Right lobe of liver (tissue), 6 donors: Measurements from ENCODE around the gene KAT6B. TPM values are rescaled to one million over a fixed set of nuclear protein-coding genes. Genes with fewer than 3 reads are reported as not detected.

ENCODE experiments used
- ATAC-seq, 4 donors: fragments of 200-7000 bp; cut with Tn5 transposase; one replicate each; pipeline ENCODE4 v1.9.1; 2020; ENCODE audit warnings: mild to moderate bottlenecking in 4 of 4, moderate library complexity in 4 of 4
- DNase-seq, 3 donors: peaks; one replicate each; pipeline ENCODE4 v3.0.0-alpha.2; 2020
- H3K27ac ChIP-seq, 3 donors: fragments of 200-600 bp; one replicate each; pipeline ENCODE4 v1.8.0; 2022
- H3K27me3 ChIP-seq, 2 donors: fragments of 200-600 bp; one replicate each; pipeline ENCODE4 v1.8.0; 2022
- H3K36me3 ChIP-seq, 4 donors: fragments of 200-600 bp; sonication (generic) in 1 of 4; one replicate each; pipeline versions ENCODE4 v1.5.1 to v1.8.0; 2017 to 2022; ENCODE audit warnings: control low read depth in 1 of 4
- H3K4me1 ChIP-seq, 4 donors: fragments of 200-600 bp; sonication (generic) in 1 of 4; one replicate each; pipeline versions ENCODE4 v1.5.1 to v1.8.0; 2017 to 2022; ENCODE audit warnings: control low read depth in 1 of 4
- H3K4me3 ChIP-seq, 3 donors: fragments of 200-600 bp; one replicate each; pipeline ENCODE4 v1.8.0; 2022
- H3K9me3 ChIP-seq, 4 donors: fragments of 200-600 bp; sonication (generic) in 1 of 4; one replicate each; pipeline versions ENCODE4 v1.5.1 to v1.8.0; 2017 to 2022; ENCODE audit warnings: control low read depth in 1 of 4
- CTCF ChIP-seq, 4 donors: fragments of 200-600 bp in 3 of 4; fragments of 450-650 bp in 1 of 4; IDR thresholded peaks; one replicate each; pipeline versions ENCODE4 v1.5.1 to v1.8.0; 2016 to 2022; ENCODE audit warnings: antibody characterized with exemption in 4 of 4, mild to moderate bottlenecking in 2 of 4
- POLR2A ChIP-seq: fragments of 450-650 bp; IDR thresholded peaks from one replicate; pipeline ENCODE4 v1.6.1; 2017; ENCODE audit warnings: antibody characterized with exemption, mild to moderate bottlenecking
- WGBS: methylation state at CpG from one replicate; pipeline ENCODE4 v1.1.6; 2018; ENCODE audit warnings: low coverage, low lambda C conversion rate; ENCODE audit not compliant: insufficient coverage; ENCODE audit errors: missing lambda C conversion rate; 5-methylcytosine and 5-hydroxymethylcytosine counted together
- intact Hi-C, 2 donors: fragments of 100-400 bp; cut with DNase I; formaldehyde crosslinking; loops; one replicate each; pipeline versions ENCODE4 v1.11.2 to v1.14.1; 2022
- total RNA-seq, 6 experiments: library from RNA; depleted of rRNA in 2 of 6; stranded (reverse); fragments of >200 nt in 2 of 6; fragmentation: NEBNext Ultra II Directional in 3 of 6; extraction: Animal tissue kit (Norgen Biotek cat#: 25700) in 3 of 6; gene quantifications; one replicate each; pipeline versions ENCODE4 v1.1.0 to v1.2.4, GENCODE V29; 2016 to 2023
- donor health status: DM: no; HTN: yes; CAD: no.
- donor health status: DM: no; HTN: no; CAD: no.
- donor health status: DM: no; HTN: no; CAD: no.
- donor health status: DM: no; HTN: yes; CAD: no.
- donor health status: DM: no; HTN: yes; CAD: no.

KAT6B gene
- total RNA-seq, 6 experiments from 2014 or later: 9.2 to 17.1 (median 10.3) TPM

GRCh38 chr10:74837743-74838142, 11.3 kb downstream of the KAT6B start:
- H3K36me3 ChIP-seq: peaks cover 0 to 1% (median 0%) of the 10 kb centered on the region in 4 donors
- peaks cover 0 to 12% (median 5%) of the 10 kb centered on the region in 4 donors for H3K4me1 ChIP-seq
- ATAC-seq (no peak), DNase-seq (no peak)
- no peaks in the 10 kb centered on the region for H3K9me3 ChIP-seq
- 74% methylated on average over 4 of the region's 4 CpGs for WGBS
- H3K4me3 ChIP-seq: no peak overlapping the region
- H3K27ac ChIP-seq: no peak overlapping the region
- intact Hi-C loops: no loop called here
- TF ChIP-seq POLR2A: no peak
- TF ChIP-seq CTCF (IDR thresholded peaks at IDR 0.05): no peak
- no peaks in the 10 kb centered on the region for H3K27me3 ChIP-seq

- DNase-seq (no peak), ATAC-seq (no peak)
- Histone ChIP-seq H3K36me3 (peaks cover 0 to 9% (median 0%) of the 10 kb centered on the region in 4 donors), H3K4me3 (no peak overlapping the region), H3K9me3 (no peaks in the 10 kb centered on the region), H3K4me1 (peaks cover 0 to 12% (median 5%) of the 10 kb centered on the region in 4 donors), H3K27ac (no peak overlapping the region), H3K27me3 (no peaks in the 10 kb centered on the region)
- 61% methylated on average over 4 of the region's 4 CpGs for WGBS
- TF ChIP-seq POLR2A: no peak
- no peak for TF ChIP-seq CTCF (IDR thresholded peaks at IDR 0.05)
- intact Hi-C loops: no loop called here
Measured at GRCh38 chr10:74839708-74840107, 13.3 kb downstream of the KAT6B start.

GRCh38 chr10:74841265-74841973, 15.0 kb downstream of the KAT6B start:
- TF ChIP-seq CTCF (IDR thresholded peaks at IDR 0.05): no peak
- TF ChIP-seq POLR2A: no peak
- intact Hi-C loops: no loop called here
- whole genome bisulfite sequencing: 79% methylated on average over 6 of the region's 6 CpGs
- no peak overlapping the region for H3K27ac ChIP-seq
- H3K4me1 ChIP-seq: peaks cover 0 to 12% (median 5%) of the 10 kb centered on the region in 4 donors
- no peak for ATAC-seq
- H3K4me3 ChIP-seq: no peak overlapping the region
- DNase-seq: no peak
- H3K36me3 ChIP-seq: peaks cover 0 to 9% (median 0%) of the 10 kb centered on the region in 4 donors
- no peaks in the 10 kb centered on the region for H3K9me3 ChIP-seq
- no peaks in the 10 kb centered on the region for H3K27me3 ChIP-seq

- Histone ChIP-seq H3K27ac (no peak overlapping the region), H3K4me3 (no peak overlapping the region), H3K27me3 (no peaks in the 10 kb centered on the region), H3K9me3 (no peaks in the 10 kb centered on the region), H3K4me1 (peaks cover 0 to 12% (median 5%) of the 10 kb centered on the region in 4 donors), H3K36me3 (peaks cover 0 to 9% (median 0%) of the 10 kb centered on the region in 4 donors)
- DNase-seq (no peak), ATAC-seq (no peak)
- TF ChIP-seq CTCF (IDR thresholded peaks at IDR 0.05) (no peak), POLR2A (no peak)
- intact Hi-C loops: no loop called here
- 59% methylated on average over 1 of the region's 1 CpG for WGBS
Measured at GRCh38 chr10:74842301-74842954, 16.0 kb downstream of the KAT6B start.
